Activated CD8-positive, alpha-beta T cell treated with anti-CD3 and anti-CD28 coated beads for 36 hours (primary cell): Measurements from ENCODE around the gene JAML. TPM values are rescaled to one million over a fixed set of nuclear protein-coding genes. Genes with fewer than 3 reads are reported as not detected.

Experiments
- ATAC-seq: fragments of 200-7000 bp; cut with Tn5 transposase; one replicate; pipeline ENCODE4 v1.10.0; 2021; ENCODE audit warnings: mild to moderate bottlenecking, moderate library complexity
- CTCF ChIA-PET: fragments of 350-600 bp; sonication (Branson Sonifier 250); formaldehyde crosslinking; loops from one replicate; lab custom pipeline; 2021; ENCODE audit warnings: antibody characterized with exemption; lab: Charles Lee
- POLR2A ChIA-PET: fragments of 350-600 bp; sonication (Branson Sonifier 250); formaldehyde crosslinking; loops from one replicate; lab custom pipeline; 2021; ENCODE audit warnings: antibody characterized with exemption; lab: Charles Lee
- DNase-seq: peaks from one replicate; pipeline ENCODE4 v3.0.0-alpha.2; 2020
- H3K27ac Mint-ChIP-seq: one replicate; pipeline ENCODE4 v1.8.0; 2021; ENCODE audit warnings: mild to moderate bottlenecking, mixed read lengths
- H3K27me3 Mint-ChIP-seq: one replicate; pipeline ENCODE4 v1.8.0; 2021; ENCODE audit warnings: mixed read lengths
- H3K36me3 Mint-ChIP-seq: one replicate; pipeline ENCODE4 v1.8.0; 2021; ENCODE audit warnings: low read depth, mixed read lengths
- H3K4me1 Mint-ChIP-seq: one replicate; pipeline ENCODE4 v1.8.0; 2021; ENCODE audit warnings: low read depth, mixed read lengths
- H3K4me3 Mint-ChIP-seq: one replicate; pipeline ENCODE4 v1.8.0; 2021; ENCODE audit warnings: mild to moderate bottlenecking, moderate library complexity, mixed read lengths
- H3K9me3 Mint-ChIP-seq: one replicate; pipeline ENCODE4 v1.8.0; 2021; ENCODE audit warnings: mixed read lengths
- CTCF ChIP-seq: fragments of 200-600 bp; IDR thresholded peaks from one replicate; pipeline ENCODE4 v1.8.0; 2022; ENCODE audit warnings: antibody characterized with exemption, mild to moderate bottlenecking
- intact Hi-C: fragments of 100-400 bp; cut with micrococcal nuclease; formaldehyde crosslinking; loops from one replicate; pipeline ENCODE4 v1.10.0; 2022
- total RNA-seq, 2 experiments: library from RNA; stranded (reverse); gene quantifications; one replicate each; pipeline ENCODE4 v1.2.3, GENCODE V29; 2021

Gene JAML
- total RNA-seq, 2 experiments from 2014 or later: 236 to 251 TPM

DNA sequence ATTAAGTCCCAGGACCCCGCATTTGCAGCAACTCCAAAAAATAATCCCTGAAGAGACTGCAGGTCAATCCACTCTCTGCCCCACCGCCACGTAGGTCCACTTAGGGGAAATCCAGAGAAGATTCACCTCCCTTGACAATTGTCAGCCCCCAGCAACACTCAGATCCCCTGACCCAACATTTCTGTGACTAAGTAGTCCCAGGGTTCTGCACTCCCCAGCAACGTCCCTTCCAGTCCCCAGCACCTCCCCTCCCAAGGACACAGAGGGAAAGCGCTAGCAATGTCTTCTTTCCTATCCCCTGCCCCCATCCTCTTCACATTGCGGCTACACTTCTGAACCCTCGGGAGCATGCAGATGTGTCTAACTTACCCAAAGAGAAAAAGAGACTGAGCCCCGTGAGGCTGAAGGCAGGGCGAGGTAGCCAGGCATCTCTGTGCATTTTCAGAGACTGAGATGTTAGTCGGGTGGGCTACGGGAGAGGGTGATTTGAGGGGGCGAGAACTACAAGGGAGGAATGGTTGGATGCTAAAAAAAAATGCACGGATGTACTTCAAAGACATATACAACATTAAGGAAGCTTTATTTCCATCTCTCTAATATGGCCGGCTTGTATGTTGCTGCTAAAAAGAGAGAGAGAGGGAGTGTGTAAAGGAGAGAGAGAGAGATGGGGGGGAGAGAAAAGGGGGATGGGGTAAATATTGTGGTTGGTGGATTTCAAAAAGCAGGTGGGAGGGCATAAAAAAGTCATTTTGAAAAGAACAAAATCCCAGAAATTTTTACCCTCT lies 48.6 kb downstream of the JAML start, which contains the start of gene SCN2B:
Gene SCN2B (minus strand): TSS at position 647 of the 785 bp plus-strand sequence. CDS start 208 bp downstream, at position 439.
- Mint-ChIP-seq H3K4me1 (peaks cover 6% of the 10 kb centered on the region), H3K4me3 (no peak within 1 kb of the TSS), H3K27ac (no peak within 1 kb of the TSS), H3K27me3 (peaks cover 6% of the 10 kb centered on the region), H3K36me3 (no peaks in the 10 kb centered on the region), H3K9me3 (no peaks in the 10 kb centered on the region)
- ChIA-PET CTCF (no interaction called here), POLR2A (interaction anchor here (1.0 kb wide), 1 partner anchor 16 kb away, joined by 3 read pairs; no protein-coding TSS in a partner anchor)
- ATAC-seq: no peak
- no peak for TF ChIP-seq CTCF
- intact Hi-C loops: no loop called here
- DNase-seq: no peak

GRCh38 chr11:118175031-118175992 lies 49.5 kb downstream of the JAML start:
- no peak for TF ChIP-seq CTCF
- H3K27ac Mint-ChIP-seq: no peak overlapping the region
- POLR2A ChIA-PET: interaction anchor here (0.6 kb wide), 1 partner anchor 470 kb away, joined by 3 read pairs; no protein-coding TSS in a partner anchor

DNA sequence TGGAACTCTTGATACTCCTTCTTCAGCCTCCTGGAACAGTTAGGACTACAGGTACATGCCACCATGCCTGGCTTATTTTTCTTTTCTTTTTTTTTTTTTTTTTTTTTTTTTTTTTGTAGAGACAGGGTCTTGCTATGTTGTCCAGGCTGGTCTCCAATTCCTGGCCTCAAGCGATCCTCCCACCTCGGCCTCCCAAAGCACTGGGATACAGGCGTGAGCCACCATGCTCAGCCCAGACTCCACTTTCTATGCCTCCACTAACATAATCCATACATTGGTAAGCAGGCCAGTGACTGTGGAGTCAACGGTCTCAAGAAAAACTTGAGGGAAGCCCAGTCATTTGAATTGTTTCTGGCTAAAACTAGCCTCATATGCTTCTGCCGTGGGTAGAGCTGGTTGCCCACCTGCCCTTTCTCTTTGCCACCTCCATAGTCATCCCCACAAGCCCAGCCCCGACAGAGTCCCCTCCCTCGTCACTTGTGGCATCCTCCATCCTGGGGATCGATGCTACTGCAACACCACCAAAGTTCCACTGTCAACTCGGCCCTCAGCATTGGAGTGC lies 50.7 kb downstream of the JAML start:
- H3K36me3 Mint-ChIP-seq: no peaks in the 10 kb centered on the region
- ATAC-seq (no peak), DNase-seq (no peak)
- peaks cover 2% of the 10 kb centered on the region for H3K4me1 Mint-ChIP-seq
- ChIA-PET CTCF (interaction anchor here (0.8 to 5.8 kb wide), 3 partner anchors 24 to 117 kb away, joined by 3 to 116 read pairs (median 7); no protein-coding TSS in a partner anchor), POLR2A (interaction anchor here (1.1 kb wide), 1 partner anchor 14 kb away, joined by 3 read pairs; no protein-coding TSS in a partner anchor)
- H3K9me3 Mint-ChIP-seq: no peaks in the 10 kb centered on the region
- no peak for TF ChIP-seq CTCF
- no peak overlapping the region for H3K27ac Mint-ChIP-seq
- no peak overlapping the region for H3K4me3 Mint-ChIP-seq
- intact Hi-C loops: no loop called here
- peaks cover 5% of the 10 kb centered on the region for H3K27me3 Mint-ChIP-seq

More at GRCh38 chr11:118175031-118175992, 49.5 kb downstream of the JAML start:
- H3K4me1 Mint-ChIP-seq: peaks cover 2% of the 10 kb centered on the region
- H3K27me3 Mint-ChIP-seq: peaks cover 6% of the 10 kb centered on the region
- no peaks in the 10 kb centered on the region for H3K36me3 Mint-ChIP-seq
- H3K9me3 Mint-ChIP-seq: no peaks in the 10 kb centered on the region
- intact Hi-C loops: no loop called here
- CTCF ChIA-PET: interaction anchor here (0.8 to 1.2 kb wide), 3 partner anchors 115 to 187 kb away, joined by 3 read pairs; no protein-coding TSS in a partner anchor
- ATAC-seq (no peak), DNase-seq (no peak)
- H3K4me3 Mint-ChIP-seq: no peak overlapping the region

DNA sequence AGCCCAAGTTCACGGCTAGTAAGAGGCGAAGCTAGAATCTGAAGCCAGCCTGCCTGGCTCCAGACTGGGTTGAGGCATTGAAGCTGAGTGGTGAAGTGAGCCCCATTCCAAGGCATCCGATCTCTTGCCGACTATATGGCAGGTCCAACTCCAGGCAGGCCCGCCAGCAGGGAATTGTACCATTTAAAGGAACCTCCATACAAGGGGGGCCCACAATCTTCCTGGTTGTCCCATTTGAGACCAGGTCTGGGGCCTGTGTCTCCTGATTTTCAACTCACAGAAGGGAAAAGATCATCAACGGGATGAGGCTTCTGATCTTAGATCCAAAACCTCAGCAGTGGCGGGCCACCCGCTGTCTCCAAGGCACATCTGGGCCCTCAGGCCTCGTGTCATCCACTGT lies 52.5 kb downstream of the JAML start:
- peaks cover 2% of the 10 kb centered on the region for H3K4me1 Mint-ChIP-seq
- DNase-seq: no peak

More for the DNA sequence above, 52.5 kb downstream of the JAML start:
- no peak for TF ChIP-seq CTCF
- intact Hi-C loops: no loop called here
- no peak for ATAC-seq
- ChIA-PET POLR2A (interaction anchor here (1.0 to 1.4 kb wide), 3 partner anchors 15 to 44 kb away, joined by 3 to 4 read pairs (median 3); no protein-coding TSS in a partner anchor), CTCF (interaction anchor here (0.5 to 5.8 kb wide), 62 partner anchors 9 to 746 kb away, joined by 3 to 116 read pairs (median 5); partner anchors contain the start of genes MPZL2, PHLDB1 and SCN4B)
- Mint-ChIP-seq H3K4me3 (no peak overlapping the region), H3K27ac (no peak overlapping the region), H3K27me3 (peaks cover 5% of the 10 kb centered on the region), H3K36me3 (no peaks in the 10 kb centered on the region), H3K9me3 (no peaks in the 10 kb centered on the region)
